ENCODE data around the gene SMARCAL1. TPM values are rescaled to one million over a fixed set of nuclear protein-coding genes. Genes with fewer than 3 reads are reported as not detected.

SMARCAL1 gene
- total RNA-seq (1 to 10 TPM; 6.3 to 9.3 TPM), polyA plus RNA-seq (1 to 10 TPM; 3.4 to 4.4 TPM)

DNA sequence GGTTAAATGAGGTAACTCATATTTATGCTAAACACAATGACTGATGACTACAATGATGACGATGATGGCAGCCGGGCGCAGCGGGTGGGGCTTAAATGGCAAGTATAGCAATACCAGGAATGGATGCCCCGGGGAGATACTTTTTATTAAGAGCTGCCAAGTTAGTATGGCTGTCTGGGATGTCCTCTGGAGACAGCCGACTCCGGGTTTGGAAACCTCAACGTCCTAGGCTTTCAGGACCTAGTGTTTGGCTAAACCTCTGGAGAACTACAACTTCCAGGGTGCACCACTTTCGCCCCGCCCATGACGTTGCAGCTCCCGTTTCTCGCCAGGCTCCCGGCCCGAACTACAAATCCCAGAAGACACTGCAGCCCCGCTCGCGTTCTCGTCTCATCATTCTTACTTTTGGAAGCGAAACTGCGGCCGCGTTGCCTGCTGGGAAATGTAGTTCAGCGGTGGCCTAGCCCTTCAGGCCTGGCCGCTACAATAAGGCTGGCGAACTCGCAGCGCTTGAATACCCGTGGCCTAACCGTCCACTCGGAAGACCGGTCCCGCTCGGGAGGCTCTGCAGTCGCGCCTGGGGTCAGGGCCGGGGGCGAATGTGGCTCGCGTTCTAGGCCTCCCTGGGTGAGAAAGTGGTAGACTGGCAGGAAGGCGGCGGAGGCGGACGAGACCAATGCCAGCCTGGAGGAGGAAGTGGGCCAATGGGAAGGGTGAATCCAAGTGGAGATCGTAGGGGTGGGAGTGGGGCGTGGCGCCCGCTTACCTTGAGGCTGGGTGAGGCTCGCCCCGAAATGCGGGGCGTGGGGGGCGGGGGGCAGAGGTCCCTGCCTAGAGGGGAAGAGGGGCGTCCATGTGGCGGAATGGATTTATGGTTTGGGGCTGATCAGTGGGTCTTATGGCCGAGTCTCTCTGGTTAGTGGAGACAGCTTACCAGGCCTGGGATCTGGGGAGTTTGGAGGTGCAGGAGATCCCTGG is at the start of gene SMARCAL1:
Gene SMARCAL1, plus strand, starts transcription at position 463 of the 978 bp plus-strand sequence. CDS start 2,221 bp downstream, outside the sequence.
- TF ChIP-seq, protein P1, sequence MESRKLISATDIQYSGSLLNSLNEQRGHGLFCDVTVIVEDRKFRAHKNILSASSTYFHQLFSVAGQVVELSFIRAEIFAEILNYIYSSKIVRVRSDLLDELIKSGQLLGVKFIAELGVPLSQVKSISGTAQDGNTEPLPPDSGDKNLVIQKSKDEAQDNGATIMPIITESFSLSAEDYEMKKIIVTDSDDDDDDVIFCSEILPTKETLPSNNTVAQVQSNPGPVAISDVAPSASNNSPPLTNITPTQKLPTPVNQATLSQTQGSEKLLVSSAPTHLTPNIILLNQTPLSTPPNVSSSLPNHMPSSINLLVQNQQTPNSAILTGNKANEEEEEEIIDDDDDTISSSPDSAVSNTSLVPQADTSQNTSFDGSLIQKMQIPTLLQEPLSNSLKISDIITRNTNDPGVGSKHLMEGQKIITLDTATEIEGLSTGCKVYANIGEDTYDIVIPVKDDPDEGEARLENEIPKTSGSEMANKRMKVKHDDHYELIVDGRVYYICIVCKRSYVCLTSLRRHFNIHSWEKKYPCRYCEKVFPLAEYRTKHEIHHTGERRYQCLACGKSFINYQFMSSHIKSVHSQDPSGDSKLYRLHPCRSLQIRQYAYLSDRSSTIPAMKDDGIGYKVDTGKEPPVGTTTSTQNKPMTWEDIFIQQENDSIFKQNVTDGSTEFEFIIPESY (IDR thresholded peaks at IDR 0.05), result peak; percentile 98
- TF ChIP-seq SP1 (IDR thresholded peaks at IDR 0.05) (peak; percentile 67), YY1 (IDR thresholded peaks at IDR 0.05) (peak; percentile 83), MAX (IDR thresholded peaks at IDR 0.05) (peak; percentile 41), EGR1 (IDR thresholded peaks at IDR 0.05; ENCODE audit: low read depth in 2 of 2) (peak in 1 of 2 donors; percentile 10), GABPA (IDR thresholded peaks at IDR 0.05 in 1 of 2, conservative IDR thresholded peaks at IDR 0.05 in 1 of 2) (peak in 1 of 2 donors; percentile 76), TAF1 (conservative IDR thresholded peaks at IDR 0.05) (no peak), RXRA (IDR thresholded peaks at IDR 0.05) (peak in 1 of 2 donors; percentile 39), HNF4G (IDR thresholded peaks at IDR 0.05) (no peak), ATF3 (IDR thresholded peaks at IDR 0.05) (no peak)
- TF ChIP-seq, protein P2, sequence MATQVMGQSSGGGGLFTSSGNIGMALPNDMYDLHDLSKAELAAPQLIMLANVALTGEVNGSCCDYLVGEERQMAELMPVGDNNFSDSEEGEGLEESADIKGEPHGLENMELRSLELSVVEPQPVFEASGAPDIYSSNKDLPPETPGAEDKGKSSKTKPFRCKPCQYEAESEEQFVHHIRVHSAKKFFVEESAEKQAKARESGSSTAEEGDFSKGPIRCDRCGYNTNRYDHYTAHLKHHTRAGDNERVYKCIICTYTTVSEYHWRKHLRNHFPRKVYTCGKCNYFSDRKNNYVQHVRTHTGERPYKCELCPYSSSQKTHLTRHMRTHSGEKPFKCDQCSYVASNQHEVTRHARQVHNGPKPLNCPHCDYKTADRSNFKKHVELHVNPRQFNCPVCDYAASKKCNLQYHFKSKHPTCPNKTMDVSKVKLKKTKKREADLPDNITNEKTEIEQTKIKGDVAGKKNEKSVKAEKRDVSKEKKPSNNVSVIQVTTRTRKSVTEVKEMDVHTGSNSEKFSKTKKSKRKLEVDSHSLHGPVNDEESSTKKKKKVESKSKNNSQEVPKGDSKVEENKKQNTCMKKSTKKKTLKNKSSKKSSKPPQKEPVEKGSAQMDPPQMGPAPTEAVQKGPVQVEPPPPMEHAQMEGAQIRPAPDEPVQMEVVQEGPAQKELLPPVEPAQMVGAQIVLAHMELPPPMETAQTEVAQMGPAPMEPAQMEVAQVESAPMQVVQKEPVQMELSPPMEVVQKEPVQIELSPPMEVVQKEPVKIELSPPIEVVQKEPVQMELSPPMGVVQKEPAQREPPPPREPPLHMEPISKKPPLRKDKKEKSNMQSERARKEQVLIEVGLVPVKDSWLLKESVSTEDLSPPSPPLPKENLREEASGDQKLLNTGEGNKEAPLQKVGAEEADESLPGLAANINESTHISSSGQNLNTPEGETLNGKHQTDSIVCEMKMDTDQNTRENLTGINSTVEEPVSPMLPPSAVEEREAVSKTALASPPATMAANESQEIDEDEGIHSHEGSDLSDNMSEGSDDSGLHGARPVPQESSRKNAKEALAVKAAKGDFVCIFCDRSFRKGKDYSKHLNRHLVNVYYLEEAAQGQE (IDR thresholded peaks at IDR 0.05), result peak; percentile 62
- Histone ChIP-seq H3K4me1 (ENCODE audit: control insufficient read depth in 4 of 4, insufficient read depth in 4 of 4, low read length in 3 of 4) (peaks cover 0 to 10% (median 3%) of the 10 kb centered on the region in 4 donors), H3K36me3 (ENCODE audit: control insufficient read depth in 4 of 4, insufficient read depth in 3 of 4, low read depth in 1 of 4, low read length in 3 of 4) (peaks cover 0 to 13% (median 4%) of the 10 kb centered on the region in 4 donors), H3K27ac (ENCODE audit: low read depth in 1 of 2, low read length in 2 of 2) (peak within 1 kb of the TSS; percentile 95 to 98), H3K9ac (ENCODE audit: low read depth in 1 of 2, low read length in 2 of 2) (peak within 1 kb of the TSS in 1 of 2 donors; percentile 91), H3K4me3 (ENCODE audit: low read depth in 1 of 3, low read length in 3 of 3) (peak within 1 kb of the TSS; percentile 62 to 85 (median 66)), H3K27me3 (ENCODE audit: control insufficient read depth in 4 of 4, insufficient read depth in 4 of 4, low read length in 3 of 4) (no peaks in the 10 kb centered on the region), H3K9me3 (ENCODE audit: control insufficient read depth in 4 of 4, low read length in 3 of 4) (no peaks in the 10 kb centered on the region)
- DNase-seq (ENCODE audit: low spot score), result peak; percentile 99
- 7% methylated on average over 56 of the region's 56 CpGs for WGBS

DNA sequence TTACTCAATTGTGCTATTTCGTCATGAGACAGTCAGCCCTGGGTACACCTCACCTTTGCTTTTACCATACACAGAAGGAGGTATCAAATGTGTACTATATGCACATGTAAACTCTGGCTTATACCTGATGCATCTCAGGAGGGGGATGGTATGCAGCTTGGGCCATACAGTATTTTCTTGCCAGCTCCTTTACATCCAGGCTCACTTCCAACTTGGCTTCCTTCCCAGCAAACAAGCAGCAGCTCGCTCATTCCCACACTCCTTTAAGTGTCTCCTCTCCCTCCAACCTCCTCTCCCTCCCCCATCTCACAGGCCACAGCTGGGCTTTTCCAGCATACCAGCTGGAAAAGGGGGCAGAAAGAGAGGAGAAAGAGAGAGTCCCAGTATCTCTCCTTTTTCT is 49.6 kb upstream of the SMARCAL1 start:
- WGBS, result 53% methylated on average over 2 of the region's 2 CpGs

More for the DNA sequence above, 49.6 kb upstream of the SMARCAL1 start:
- no peak for DNase-seq (ENCODE audit: low spot score)
- Histone ChIP-seq H3K27ac (ENCODE audit: low read depth in 1 of 2, low read length in 2 of 2) (no peak overlapping the region), H3K36me3 (ENCODE audit: control insufficient read depth in 4 of 4, insufficient read depth in 3 of 4, low read depth in 1 of 4, low read length in 3 of 4) (no peaks in the 10 kb centered on the region), H3K4me1 (ENCODE audit: control insufficient read depth in 4 of 4, insufficient read depth in 4 of 4, low read length in 3 of 4) (peaks cover 0 to 5% (median 0%) of the 10 kb centered on the region in 4 donors), H3K9me3 (ENCODE audit: control insufficient read depth in 4 of 4, low read length in 3 of 4) (no peaks in the 10 kb centered on the region), H3K4me3 (ENCODE audit: low read depth in 1 of 3, low read length in 3 of 3) (no peak overlapping the region), H3K27me3 (ENCODE audit: control insufficient read depth in 4 of 4, insufficient read depth in 4 of 4, low read length in 3 of 4) (peaks cover 0 to 6% (median 0%) of the 10 kb centered on the region in 4 donors), H3K9ac (ENCODE audit: low read depth in 1 of 2, low read length in 2 of 2) (no peak overlapping the region)
- TF ChIP-seq FOXA2 (IDR thresholded peaks at IDR 0.05) (no peak), YY1 (IDR thresholded peaks at IDR 0.05) (no peak), EGR1 (IDR thresholded peaks at IDR 0.05; ENCODE audit: low read depth in 2 of 2) (no peak), MAX (IDR thresholded peaks at IDR 0.05) (no peak), JUND (IDR thresholded peaks at IDR 0.05) (no peak), CTCF (IDR thresholded peaks at IDR 0.05; ENCODE audit: low read depth, low read length, missing input control) (no peak)
- TF ChIP-seq, protein P1 (IDR thresholded peaks at IDR 0.05), result no peak
- TF ChIP-seq, protein P2 (IDR thresholded peaks at IDR 0.05), result no peak

All from liver (tissue), 9 donors.